ENCODE data around the gene UCHL3. TPM values are rescaled to one million over a fixed set of nuclear protein-coding genes. Genes with fewer than 3 reads are reported as not detected.

UCHL3 gene
- total and polyA plus RNA-seq, 2 of the 8 experiments (the other 6 are each of a cell fraction or from before 2014, with no cell fraction given): 33.0 to 61.1 TPM

DNA sequence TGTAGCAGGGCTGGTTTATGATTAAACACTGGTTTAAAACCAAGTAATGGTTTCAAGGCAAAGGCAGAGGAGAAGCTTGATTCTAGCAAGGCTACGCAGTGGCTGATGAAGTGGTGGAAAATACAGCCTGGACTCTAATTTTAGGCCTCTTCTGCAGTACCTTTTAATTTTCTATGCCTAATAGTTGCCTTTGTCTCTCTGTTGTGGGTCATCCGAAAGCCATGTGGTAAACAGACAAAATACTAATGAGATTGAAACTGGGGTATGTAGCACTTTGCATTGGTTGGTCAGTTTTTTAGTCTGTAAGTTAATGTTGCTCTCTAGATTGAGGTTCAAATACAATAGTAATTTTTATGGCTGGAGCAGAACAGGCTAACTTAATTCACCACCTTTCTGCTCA is 89.9 kb downstream of the UCHL3 start:
- no peak overlapping the region for H3K9ac ChIP-seq (replicated peaks in 1 of 4; ENCODE audit: extremely low read depth in 1 of 4, low read depth in 3 of 4, low read length in 3 of 4)
- no peak overlapping the region for H2BK12ac ChIP-seq (ENCODE audit: low read depth, low read length)
- 89% methylated on average over 2 of the region's 2 CpGs; no CpG with 5 or more reads in 1 of the 2 experiments for WGBS, 2 experiments (ENCODE audit: extremely low coverage in 1 of 2, insufficient coverage in 1 of 2, insufficient read length in 1 of 2, insufficient replicate concordance in 2 of 2, low coverage in 1 of 2, low lambda C conversion rate in 2 of 2, missing lambda C conversion rate in 1 of 2)
- no peaks in the 10 kb centered on the region for H3K36me3 ChIP-seq (ENCODE audit: control insufficient read depth in 2 of 4, insufficient read depth in 4 of 4, low read length in 3 of 4)
- no peak overlapping the region for H2BK15ac ChIP-seq (ENCODE audit: low read length)
- no peak overlapping the region for H2AK5ac ChIP-seq (ENCODE audit: low read depth, low read length)
- no peak overlapping the region for H2BK120ac ChIP-seq (replicated peaks; ENCODE audit: low read depth, low read length)
- no peak overlapping the region for H3K4ac ChIP-seq (replicated peaks; ENCODE audit: insufficient read length, low read depth, low read length)
- no peaks in the 10 kb centered on the region for H3K79me1 ChIP-seq (ENCODE audit: low read depth, low read length)
- H4K20me1 ChIP-seq (replicated peaks in 1 of 2; ENCODE audit: control insufficient read depth in 1 of 2, insufficient read depth in 2 of 2, low read length in 2 of 2): peaks cover 0 to 2% of the 10 kb centered on the region in 2 experiments
- H2BK5ac ChIP-seq (ENCODE audit: low read depth, low read length): no peak overlapping the region
- H3K56ac ChIP-seq (replicated peaks; ENCODE audit: insufficient read length, low read depth, low read length): no peak overlapping the region
- H3K79me2 ChIP-seq (ENCODE audit: control insufficient read depth in 1 of 2, insufficient read depth in 2 of 2, low read length in 2 of 2): no peaks in the 10 kb centered on the region
- peaks cover 16% of the 10 kb centered on the region; the same call in 1 of the 2 replicates for H3K23me2 ChIP-seq (ENCODE audit: low read depth, low read length)
- H3K4me1 ChIP-seq (replicated peaks in 1 of 4; ENCODE audit: control insufficient read depth in 3 of 4, insufficient read depth in 4 of 4, low read length in 3 of 4): peaks cover 3 to 13% (median 7%) of the 10 kb centered on the region in 4 experiments
- no peak overlapping the region for H3K18ac ChIP-seq (ENCODE audit: extremely low read depth, low read length)
- H3K4me2 ChIP-seq (ENCODE audit: insufficient read depth in 1 of 2, low read depth in 2 of 2, low read length in 2 of 2): no peak overlapping the region
- H3K27ac ChIP-seq (ENCODE audit: low read depth, low read length): no peak overlapping the region
- H3K14ac ChIP-seq (ENCODE audit: insufficient read length): no peak overlapping the region
- H3K23ac ChIP-seq (ENCODE audit: insufficient read length): no peak overlapping the region
- no peak for DNase-seq (ENCODE audit: low read depth in 1 of 2, low spot score in 2 of 2)
- no peak overlapping the region for H2BK20ac ChIP-seq (ENCODE audit: low read length)
- H4K5ac ChIP-seq (ENCODE audit: insufficient read length, low read depth, low read length): no peak overlapping the region
- H4K8ac ChIP-seq (ENCODE audit: extremely low read depth, insufficient read depth, low read length): no peak overlapping the region
- H3K9me3 ChIP-seq (ENCODE audit: insufficient read depth in 2 of 2, low read depth in 1 of 2, low read length in 1 of 2): no peaks in the 10 kb centered on the region
- peaks cover 4 to 30% (median 16%) of the 10 kb centered on the region in 4 experiments for H3K27me3 ChIP-seq (replicated peaks in 1 of 4; ENCODE audit: control insufficient read depth in 3 of 4, extremely low read depth in 1 of 4, insufficient read depth in 3 of 4, low read length in 3 of 4)
- no peak overlapping the region for H2AFZ ChIP-seq (ENCODE audit: low read length)
- H3K4me3 ChIP-seq (ENCODE audit: extremely low read depth in 1 of 4, insufficient read depth in 2 of 4, low read depth in 3 of 4, low read length in 4 of 4): no peak overlapping the region
- no peak overlapping the region for H4K91ac ChIP-seq (replicated peaks; ENCODE audit: insufficient read length, low read length)
- ChIA-PET CTCF (ENCODE audit: partially characterized antibody) (interaction anchor here (1.4 kb wide), 1 partner anchor 57 kb away, joined by 6 read pairs; no protein-coding TSS in a partner anchor), POLR2A (ENCODE audit: partially characterized antibody) (no interaction called here)
- no peak for FAIRE-seq
- TF ChIP-seq, protein P1, sequence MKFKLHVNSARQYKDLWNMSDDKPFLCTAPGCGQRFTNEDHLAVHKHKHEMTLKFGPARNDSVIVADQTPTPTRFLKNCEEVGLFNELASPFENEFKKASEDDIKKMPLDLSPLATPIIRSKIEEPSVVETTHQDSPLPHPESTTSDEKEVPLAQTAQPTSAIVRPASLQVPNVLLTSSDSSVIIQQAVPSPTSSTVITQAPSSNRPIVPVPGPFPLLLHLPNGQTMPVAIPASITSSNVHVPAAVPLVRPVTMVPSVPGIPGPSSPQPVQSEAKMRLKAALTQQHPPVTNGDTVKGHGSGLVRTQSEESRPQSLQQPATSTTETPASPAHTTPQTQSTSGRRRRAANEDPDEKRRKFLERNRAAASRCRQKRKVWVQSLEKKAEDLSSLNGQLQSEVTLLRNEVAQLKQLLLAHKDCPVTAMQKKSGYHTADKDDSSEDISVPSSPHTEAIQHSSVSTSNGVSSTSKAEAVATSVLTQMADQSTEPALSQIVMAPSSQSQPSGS (IDR thresholded peaks at IDR 0.05; ENCODE audit: low read length): no peak
- no peak for TF ChIP-seq SIX5 (IDR thresholded peaks at IDR 0.05; ENCODE audit: low read depth, low read length)
- TF ChIP-seq SP2 (IDR thresholded peaks at IDR 0.05; ENCODE audit: low read length): no peak
- no peak for TF ChIP-seq ASH2L (IDR thresholded peaks at IDR 0.05; ENCODE audit: low read length)
- TF ChIP-seq, protein P2, sequence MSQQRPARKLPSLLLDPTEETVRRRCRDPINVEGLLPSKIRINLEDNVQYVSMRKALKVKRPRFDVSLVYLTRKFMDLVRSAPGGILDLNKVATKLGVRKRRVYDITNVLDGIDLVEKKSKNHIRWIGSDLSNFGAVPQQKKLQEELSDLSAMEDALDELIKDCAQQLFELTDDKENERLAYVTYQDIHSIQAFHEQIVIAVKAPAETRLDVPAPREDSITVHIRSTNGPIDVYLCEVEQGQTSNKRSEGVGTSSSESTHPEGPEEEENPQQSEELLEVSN (IDR thresholded peaks at IDR 0.05): no peak
- no peak for TF ChIP-seq YY1 (IDR thresholded peaks at IDR 0.05; ENCODE audit: low read depth, low read length)
- TF ChIP-seq TBP (IDR thresholded peaks at IDR 0.05; ENCODE audit: low read depth, low read length): no peak
- TF ChIP-seq NANOG (IDR thresholded peaks at IDR 0.05; ENCODE audit: insufficient read depth, low read depth, low read length, poor library complexity, severe bottlenecking): no peak
- TF ChIP-seq, protein P3, sequence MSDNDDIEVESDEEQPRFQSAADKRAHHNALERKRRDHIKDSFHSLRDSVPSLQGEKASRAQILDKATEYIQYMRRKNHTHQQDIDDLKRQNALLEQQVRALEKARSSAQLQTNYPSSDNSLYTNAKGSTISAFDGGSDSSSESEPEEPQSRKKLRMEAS (IDR thresholded peaks at IDR 0.05): no peak
- no peak for TF ChIP-seq RAD21 (IDR thresholded peaks at IDR 0.05 in 1 of 2, conservative IDR thresholded peaks at IDR 0.05 in 1 of 2; ENCODE audit: low read depth in 2 of 2, low read length in 2 of 2)
- TF ChIP-seq SUZ12 (IDR thresholded peaks at IDR 0.05; ENCODE audit: low read length): no peak
- TF ChIP-seq CHD2 (IDR thresholded peaks at IDR 0.05; ENCODE audit: low read length): no peak

Measured in H1 (cell line).